GM13977 (cell line): Measurements from ENCODE around the gene PLA2G4E.

Experiments used
- DNase-seq: peaks from one replicate; pipeline ENCODE4 v3.0.0; 2012; ENCODE audit warnings: low spot score
- in situ Hi-C: fragments of 300-500 bp; cut with MboI; formaldehyde crosslinking; loops from one replicate; pipeline ENCODE4 v1.12.0; 2022; ENCODE audit warnings: low sequenced_read_pairs, low pct_unique_long_range_greater_than_20kb, mixed read lengths, inconsistent platforms; ENCODE audit not compliant: unreplicated experiment
- TF ChIP-seq, protein P1 (sequence below): IDR thresholded peaks from 2 replicates; pipeline ENCODE4 v1.5.1; 2012; ENCODE audit warnings: mild to moderate bottlenecking, control low read depth; ENCODE audit not compliant: insufficient read depth; ENCODE audit errors: extremely low read depth, missing control alignments

Gene PLA2G4E, protein sequence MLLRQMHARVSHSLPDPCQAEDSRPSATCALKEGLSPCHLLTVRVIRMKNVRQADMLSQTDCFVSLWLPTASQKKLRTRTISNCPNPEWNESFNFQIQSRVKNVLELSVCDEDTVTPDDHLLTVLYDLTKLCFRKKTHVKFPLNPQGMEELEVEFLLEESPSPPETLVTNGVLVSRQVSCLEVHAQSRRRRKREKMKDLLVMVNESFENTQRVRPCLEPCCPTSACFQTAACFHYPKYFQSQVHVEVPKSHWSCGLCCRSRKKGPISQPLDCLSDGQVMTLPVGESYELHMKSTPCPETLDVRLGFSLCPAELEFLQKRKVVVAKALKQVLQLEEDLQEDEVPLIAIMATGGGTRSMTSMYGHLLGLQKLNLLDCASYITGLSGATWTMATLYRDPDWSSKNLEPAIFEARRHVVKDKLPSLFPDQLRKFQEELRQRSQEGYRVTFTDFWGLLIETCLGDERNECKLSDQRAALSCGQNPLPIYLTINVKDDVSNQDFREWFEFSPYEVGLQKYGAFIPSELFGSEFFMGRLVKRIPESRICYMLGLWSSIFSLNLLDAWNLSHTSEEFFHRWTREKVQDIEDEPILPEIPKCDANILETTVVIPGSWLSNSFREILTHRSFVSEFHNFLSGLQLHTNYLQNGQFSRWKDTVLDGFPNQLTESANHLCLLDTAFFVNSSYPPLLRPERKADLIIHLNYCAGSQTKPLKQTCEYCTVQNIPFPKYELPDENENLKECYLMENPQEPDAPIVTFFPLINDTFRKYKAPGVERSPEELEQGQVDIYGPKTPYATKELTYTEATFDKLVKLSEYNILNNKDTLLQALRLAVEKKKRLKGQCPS

DNA sequence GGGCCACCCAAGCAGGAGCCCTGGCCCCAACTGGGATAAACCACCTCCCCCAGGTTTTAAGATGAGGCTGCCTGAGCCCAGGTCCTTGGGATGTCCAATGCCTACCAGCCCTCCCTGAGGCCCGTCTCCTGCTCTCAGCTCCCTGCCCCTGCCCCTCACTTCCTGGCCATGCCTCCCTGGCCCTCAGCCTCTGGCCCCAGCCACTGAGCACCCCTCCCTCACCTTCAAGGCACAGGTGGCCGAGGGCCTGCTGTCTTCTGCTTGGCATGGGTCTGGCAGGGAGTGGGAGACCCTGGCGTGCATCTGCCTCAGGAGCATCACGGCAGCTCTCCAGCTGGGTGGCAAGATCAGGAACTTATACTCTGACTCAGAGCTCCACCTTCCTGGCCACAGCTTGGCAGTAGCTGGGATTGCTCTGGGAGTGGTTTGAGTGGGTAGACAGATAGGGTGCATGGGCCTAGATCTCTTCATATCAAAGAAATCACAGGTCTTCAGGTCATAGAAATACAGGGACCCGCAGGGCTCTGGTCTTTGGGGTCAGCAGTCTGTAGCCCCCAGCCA lies at the start of gene PLA2G4E:
Gene PLA2G4E, minus strand, starts transcription at position 330 of the 561 bp plus-strand sequence. Its CDS starts 12 bp downstream, at position 318.
- in situ Hi-C loops: no loop called here
- TF ChIP-seq, protein P1, sequence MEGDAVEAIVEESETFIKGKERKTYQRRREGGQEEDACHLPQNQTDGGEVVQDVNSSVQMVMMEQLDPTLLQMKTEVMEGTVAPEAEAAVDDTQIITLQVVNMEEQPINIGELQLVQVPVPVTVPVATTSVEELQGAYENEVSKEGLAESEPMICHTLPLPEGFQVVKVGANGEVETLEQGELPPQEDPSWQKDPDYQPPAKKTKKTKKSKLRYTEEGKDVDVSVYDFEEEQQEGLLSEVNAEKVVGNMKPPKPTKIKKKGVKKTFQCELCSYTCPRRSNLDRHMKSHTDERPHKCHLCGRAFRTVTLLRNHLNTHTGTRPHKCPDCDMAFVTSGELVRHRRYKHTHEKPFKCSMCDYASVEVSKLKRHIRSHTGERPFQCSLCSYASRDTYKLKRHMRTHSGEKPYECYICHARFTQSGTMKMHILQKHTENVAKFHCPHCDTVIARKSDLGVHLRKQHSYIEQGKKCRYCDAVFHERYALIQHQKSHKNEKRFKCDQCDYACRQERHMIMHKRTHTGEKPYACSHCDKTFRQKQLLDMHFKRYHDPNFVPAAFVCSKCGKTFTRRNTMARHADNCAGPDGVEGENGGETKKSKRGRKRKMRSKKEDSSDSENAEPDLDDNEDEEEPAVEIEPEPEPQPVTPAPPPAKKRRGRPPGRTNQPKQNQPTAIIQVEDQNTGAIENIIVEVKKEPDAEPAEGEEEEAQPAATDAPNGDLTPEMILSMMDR: no peak
- no peak for DNase-seq

DNA sequence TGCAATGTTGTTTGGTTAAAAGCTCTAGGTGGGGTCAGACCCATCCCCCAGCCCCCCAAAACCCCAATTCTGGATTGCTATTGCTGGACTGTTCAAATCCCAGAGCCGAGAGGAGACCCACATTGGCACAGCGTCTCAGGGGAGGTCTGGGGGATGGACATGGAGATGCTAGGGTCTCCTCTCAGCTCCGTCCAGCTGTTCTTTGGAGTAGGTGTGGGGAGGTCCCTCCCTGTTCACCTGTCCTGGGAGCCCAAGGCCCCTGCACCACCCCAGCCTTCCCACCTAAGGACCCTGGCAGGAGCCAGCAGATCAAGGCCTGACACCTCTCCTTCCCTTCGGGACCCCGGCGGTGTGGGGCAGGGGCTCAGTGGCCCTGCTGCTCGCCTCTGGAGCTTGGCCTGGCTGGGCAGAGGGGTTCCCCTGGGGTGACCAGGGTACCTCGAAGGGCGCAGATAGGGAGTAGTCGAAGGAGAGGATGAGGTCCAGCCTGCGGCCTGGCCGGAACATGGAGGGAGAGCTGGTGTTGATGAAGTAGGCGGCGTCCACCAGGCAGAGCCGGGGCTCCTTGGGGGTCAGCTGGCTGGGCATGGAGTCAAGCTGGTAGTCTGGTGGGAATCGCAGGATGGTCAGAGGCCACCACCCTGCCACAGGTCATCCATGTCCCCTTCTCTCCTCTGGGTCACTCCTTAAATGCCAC lies 49.6 kb upstream of the PLA2G4E start:
- no peak for DNase-seq
- in situ Hi-C loops: no loop called here
- TF ChIP-seq, protein P1: no peak

DNA sequence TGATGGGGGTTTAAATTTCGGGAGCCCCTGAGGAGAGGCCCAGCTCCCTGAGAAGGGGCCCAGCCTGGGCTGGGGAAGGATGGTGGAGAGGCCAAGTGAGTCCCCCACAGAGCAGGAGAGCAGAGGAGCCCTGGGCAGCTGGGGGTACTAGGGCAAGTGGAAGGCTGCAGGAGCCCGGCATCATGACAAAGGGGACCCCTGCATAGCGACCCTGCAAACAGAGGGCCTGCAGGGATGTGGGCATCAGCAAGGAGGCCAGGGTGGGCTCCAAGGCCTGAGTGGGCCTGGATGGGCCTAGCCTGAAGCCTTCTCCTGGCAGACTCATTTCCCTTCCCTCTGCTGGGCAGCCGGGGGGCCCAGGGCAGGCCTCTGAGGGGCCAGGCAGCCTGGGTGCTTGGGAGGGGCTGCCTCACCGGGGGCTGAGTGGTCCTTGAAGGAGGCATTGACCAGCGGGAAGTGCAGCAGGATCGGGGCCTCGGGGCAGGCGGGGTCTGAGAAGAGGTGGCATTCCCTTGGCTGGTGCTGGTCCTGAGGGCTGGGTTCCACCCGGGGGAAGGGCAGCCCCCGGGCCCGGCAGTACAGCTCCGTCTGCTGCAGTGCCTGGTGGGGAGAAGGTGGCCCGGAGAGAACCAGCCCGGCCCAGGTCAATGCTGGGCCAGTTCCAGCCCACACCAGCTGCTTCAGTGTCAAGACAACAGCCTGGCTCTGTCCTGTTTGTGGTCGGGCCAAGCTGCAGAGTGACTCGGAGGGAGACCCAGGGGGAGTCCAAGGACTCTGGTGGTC lies 48.8 kb upstream of the PLA2G4E start:
- no peak for DNase-seq
- in situ Hi-C loops: loop anchor here (10.0 kb wide), 1 partner anchor 65 kb away; no protein-coding TSS in a partner anchor
- TF ChIP-seq, protein P1: no peak

DNA sequence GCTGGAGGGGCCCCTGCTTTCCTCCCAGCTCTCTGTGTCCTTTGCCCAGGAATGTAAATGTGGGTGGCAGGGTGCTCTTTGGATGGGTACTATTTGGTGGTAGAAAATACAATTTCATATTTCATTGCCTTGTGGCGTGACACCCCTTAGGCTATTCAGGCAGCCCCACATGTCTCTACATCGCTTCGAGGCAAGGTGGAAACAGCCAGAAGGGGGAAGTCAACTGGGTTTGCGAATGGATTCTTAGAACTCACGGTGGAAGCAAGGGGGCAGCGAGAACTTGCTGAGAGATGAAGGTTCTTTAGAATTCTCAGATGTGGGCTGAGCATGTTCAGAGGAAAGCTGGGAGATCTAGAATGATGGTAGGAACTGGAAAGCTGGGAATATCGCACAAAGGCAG lies 48.2 kb upstream of the PLA2G4E start:
- in situ Hi-C loops: loop anchor here (10.0 kb wide), 1 partner anchor 66 kb away; no protein-coding TSS in a partner anchor
- DNase-seq: no peak
- TF ChIP-seq, protein P1: no peak

DNA sequence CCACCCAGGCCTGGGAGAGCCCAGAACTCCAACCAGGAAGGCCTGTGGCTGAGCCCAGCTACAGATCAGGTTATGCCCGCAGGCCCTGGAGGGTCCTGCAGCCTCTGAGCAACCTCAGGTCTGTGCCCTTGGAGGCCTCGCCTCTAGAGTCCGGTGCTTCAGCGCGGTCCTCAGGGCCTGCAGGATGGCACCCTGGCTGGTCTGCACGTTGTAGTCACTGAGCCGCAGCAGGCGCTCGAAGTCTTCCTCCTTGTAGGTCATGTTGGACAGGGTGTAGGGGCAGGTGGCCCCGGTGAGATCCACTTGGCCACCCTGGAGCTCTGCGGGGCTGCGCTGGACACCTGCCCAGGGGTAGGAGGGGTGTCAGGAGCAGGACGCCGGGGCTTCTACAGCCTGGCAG lies 47.8 kb upstream of the PLA2G4E start:
- TF ChIP-seq, protein P1: no peak
- in situ Hi-C loops: loop anchor here (10.0 kb wide), 1 partner anchor 66 kb away; no protein-coding TSS in a partner anchor
- no peak for DNase-seq
